HL-60/S4 (cell line): ENCODE data around the gene HS2ST1.

Experiments
- in situ Hi-C: fragments of 300-500 bp; cut with MboI; formaldehyde crosslinking; loops from 2 replicates; pipeline ENCODE4 v1.14.3; 2022; ENCODE audit warnings: low sequenced_read_pairs

HS2ST1 gene

GRCh38 chr1:87151500-87152421, 237.3 kb downstream of the HS2ST1 start:
- in situ Hi-C loops = no loop called here

GRCh38 chr1:87154384-87154783, 239.9 kb downstream of the HS2ST1 start:
- in situ Hi-C loops = no loop called here

- in situ Hi-C loops = no loop called here
Observed at GRCh38 chr1:87155170-87155569, 240.7 kb downstream of the HS2ST1 start.

GRCh38 chr1:87155648-87156047, 241.2 kb downstream of the HS2ST1 start:
- in situ Hi-C loops = no loop called here

GRCh38 chr1:87156124-87156523, 241.7 kb downstream of the HS2ST1 start:
- in situ Hi-C loops = no loop called here

- in situ Hi-C loops = no loop called here
Observed at GRCh38 chr1:87159378-87159915, 245.0 kb downstream of the HS2ST1 start.
